ENCODE data around the gene SNAP29. TPM values are rescaled to one million over a fixed set of nuclear protein-coding genes. Genes with fewer than 3 reads are reported as not detected.
"Not testable (repeated sequence)": the region's sequence is repeated elsewhere in the genome, so short reads cannot be mapped to it uniquely, and the experiment has no call there.

The SNAP29 gene
- total RNA-seq, 1 donor from 2014 or later: 22.5 TPM

- H3K4me1 ChIP-seq: no peaks in the 10 kb centered on the region
- no peak overlapping the region for H3K27ac ChIP-seq
- intact Hi-C loops (cut with DNase I): no loop called here
- H3K36me3 ChIP-seq: peaks cover 94% of the 10 kb centered on the region
- H3K27me3 ChIP-seq (ENCODE audit: low read depth): no peaks in the 10 kb centered on the region
- H3K9me3 ChIP-seq: no peaks in the 10 kb centered on the region
- no peak for TF ChIP-seq CTCF (IDR thresholded peaks at IDR 0.05)
- no peak overlapping the region for H3K4me3 ChIP-seq
- DNase-seq (no peak), ATAC-seq (no peak)
Measured at GRCh38 chr22:20829491-20830134, 29.2 kb upstream of the SNAP29 start.

GRCh38 chr22:20833225-20833665 lies 25.6 kb upstream of the SNAP29 start:
- DNase-seq (no peak), ATAC-seq (peak in 1 of 2 donors; percentile 19)
- H3K4me3 ChIP-seq: no peak overlapping the region
- no peaks in the 10 kb centered on the region for H3K9me3 ChIP-seq
- H3K36me3 ChIP-seq: peaks cover 67% of the 10 kb centered on the region
- H3K4me1 ChIP-seq: no peaks in the 10 kb centered on the region
- no peaks in the 10 kb centered on the region for H3K27me3 ChIP-seq (ENCODE audit: low read depth)
- no peak for TF ChIP-seq CTCF (IDR thresholded peaks at IDR 0.05)
- no peak overlapping the region for H3K27ac ChIP-seq
- intact Hi-C loops (cut with DNase I): no loop called here

GRCh38 chr22:20834206-20834605 lies 24.6 kb upstream of the SNAP29 start:
- TF ChIP-seq CTCF (IDR thresholded peaks at IDR 0.05): no peak
- no peaks in the 10 kb centered on the region for H3K4me1 ChIP-seq
- no peak overlapping the region for H3K4me3 ChIP-seq
- H3K9me3 ChIP-seq: no peaks in the 10 kb centered on the region
- no peak overlapping the region for H3K27ac ChIP-seq
- DNase-seq: no peak
- ATAC-seq: no peak
- no peaks in the 10 kb centered on the region for H3K27me3 ChIP-seq (ENCODE audit: low read depth)
- peaks cover 58% of the 10 kb centered on the region for H3K36me3 ChIP-seq
- intact Hi-C loops (cut with DNase I): no loop called here

- Histone ChIP-seq H3K4me3 (no peak overlapping the region), H3K9me3 (no peaks in the 10 kb centered on the region), H3K27me3 (ENCODE audit: low read depth) (no peaks in the 10 kb centered on the region), H3K36me3 (peaks cover 52% of the 10 kb centered on the region), H3K4me1 (no peaks in the 10 kb centered on the region), H3K27ac (no peak overlapping the region)
- intact Hi-C loops (cut with DNase I): no loop called here
- DNase-seq: no peak
- no peak for ATAC-seq
- TF ChIP-seq CTCF (IDR thresholded peaks at IDR 0.05): no peak
Measured at GRCh38 chr22:20834725-20835124, 24.1 kb upstream of the SNAP29 start.

- no peak for TF ChIP-seq CTCF (IDR thresholded peaks at IDR 0.05)
Measured at GRCh38 chr22:20836987-20837823, 21.6 kb upstream of the SNAP29 start.

GRCh38 chr22:20839354-20839753 lies 19.5 kb upstream of the SNAP29 start:
- H3K36me3 ChIP-seq; H3K4me1 ChIP-seq; H3K4me3 ChIP-seq; ATAC-seq; H3K27me3 ChIP-seq (ENCODE audit: low read depth); intact Hi-C loops (cut with DNase I); H3K9me3 ChIP-seq; DNase-seq; H3K27ac ChIP-seq: not testable (repeated sequence)

More at GRCh38 chr22:20836987-20837823, 21.6 kb upstream of the SNAP29 start:
- ATAC-seq (no peak), DNase-seq (no peak)
- H3K4me1 ChIP-seq: no peaks in the 10 kb centered on the region
- no peak overlapping the region for H3K4me3 ChIP-seq
- H3K36me3 ChIP-seq: peaks cover 28% of the 10 kb centered on the region
- intact Hi-C loops (cut with DNase I): no loop called here
- no peaks in the 10 kb centered on the region for H3K27me3 ChIP-seq (ENCODE audit: low read depth)
- no peak overlapping the region for H3K27ac ChIP-seq
- H3K9me3 ChIP-seq: no peaks in the 10 kb centered on the region

Measured in lower lobe of right lung (tissue), 2 donors.